Measurements from ENCODE around the gene IZUMO1. TPM values are rescaled to one million over a fixed set of nuclear protein-coding genes. Genes with fewer than 3 reads are reported as not detected.
A peak's percentile ranks its signal among the peaks of the same experiment; 100 is the strongest.

Gene IZUMO1
- total and polyA plus RNA-seq, 9 of the 15 experiments (the other 6 are each of a cell fraction or from before 2014, with no cell fraction given): 0.14 to 2.1 (median 0.73) TPM

GRCh38 chr19:48714759-48715675, 31.7 kb downstream of the IZUMO1 start (continued):
- TF ChIP-seq ZBTB40 (IDR thresholded peaks at IDR 0.05): peak; percentile 55
- no peak for TF ChIP-seq ZBTB40 (CRISPR knock-in tag; IDR thresholded peaks at IDR 0.05)
- 0 out of 2 replicates have a peak, but pooled peaks have one; percentile 27 for TF ChIP-seq DPF2 (IDR thresholded peaks at IDR 0.05)
- TF ChIP-seq ZNF316 (IDR thresholded peaks at IDR 0.05): no peak
- 0 out of 2 replicates have a peak, but pooled peaks have one; percentile 30 for TF ChIP-seq MTA2 (IDR thresholded peaks at IDR 0.05; ENCODE audit: low read depth)
- no peak for TF ChIP-seq ZNF407 (IDR thresholded peaks at IDR 0.05; ENCODE audit: low read depth)
- TF ChIP-seq ZFX (CRISPR knock-in tag; IDR thresholded peaks at IDR 0.05): no peak; the same call in 1 of the 2 replicates
- no peak for TF ChIP-seq DDX20 (tag; IDR thresholded peaks at IDR 0.05; ENCODE audit: low read depth)
- no peak for TF ChIP-seq ZNF695 (CRISPR knock-in tag; IDR thresholded peaks at IDR 0.05)
- no peak for TF ChIP-seq SMAD2 (IDR thresholded peaks at IDR 0.05; ENCODE audit: low read depth, low read length)
